ENCODE data around the gene CEP72. TPM values are rescaled to one million over a fixed set of nuclear protein-coding genes. Genes with fewer than 3 reads are reported as not detected.
A peak's percentile ranks its signal among the peaks of the same experiment; 100 is the strongest.

The CEP72 gene
- 55.7 and 58.5 TPM in 2 replicates for total RNA-seq (2013; cell fraction: nucleolus; rRNA removed)
- total RNA-seq (2014; rRNA removed), result 7.2 and 7.7 TPM in 2 replicates
- total RNA-seq (2014; rRNA removed; fragmentation: Illumina TruSeq; extraction: Trizol), result 5.5 and 5.9 TPM in 2 replicates
- total RNA-seq (2021), result 13.5 and 13.7 TPM in 2 replicates
- polyA plus RNA-seq (2011; ENCODE audit: low read depth), result 1.7 TPM
- polyA plus RNA-seq (2011; rRNA removed), result 6.8 and 9.7 TPM in 2 replicates
- 8.9 and 10.4 TPM in 2 replicates for polyA plus RNA-seq (2011; cell fraction: cytosol; rRNA removed)
- 25.7 and 31.2 TPM in 2 replicates for polyA plus RNA-seq (2011; cell fraction: nucleus; rRNA removed)
- 4.5 and 5.8 TPM in 2 replicates for polyA plus RNA-seq (2012)
- polyA plus RNA-seq (2014; fragmentation: Illumina TruSeq; extraction: Trizol), result 1.8 and 4.0 TPM in 2 replicates
- under 1 TPM; 0.35 to 0.99 TPM for polyA plus RNA-seq (2014; fragmentation: Nextera tagmentation; extraction: Ambion mirVana)
- 8.3 and 9.3 TPM in 2 replicates for polyA plus RNA-seq (2014; rRNA removed)
- 1 to 10 TPM; 8.9 to 9.9 TPM for polyA plus RNA-seq (2016; fragmentation: Nextera tagmentation; extraction: Ambion mirVana)
- polyA minus RNA-seq (2011; rRNA and poly(A)+ RNA removed), result 13.0 and 23.2 TPM in 2 replicates
- polyA minus RNA-seq (2011; cell fraction: cytosol; rRNA and poly(A)+ RNA removed), result 6.0 and 7.4 TPM in 2 replicates
- 15.7 and 27.2 TPM in 2 replicates for polyA minus RNA-seq (2011; cell fraction: nucleus; rRNA and poly(A)+ RNA removed)
- percentile 62 among the genes with signal in this experiment for Bru-seq, nascent RNA
- BruChase-seq, experiment 1, labeled RNA remaining after a 6-hour chase, result percentile 66 among the genes with signal in this experiment
- BruChase-seq, experiment 2, labeled RNA remaining after a 2-hour chase, result percentile 66 among the genes with signal in this experiment
- long read RNA-seq, experiment 1, transcript CEP72-201 (12 exons, 2,434 nt), result major isoform, 10 of 16 reads
- long read RNA-seq, experiment 1, partial matches to known transcripts, result 3 of 16 reads
- long read RNA-seq, experiment 1, other reads (novel, unspliced or antisense), result 3 of 16 reads
- long read RNA-seq, experiment 2, transcript CEP72-201 (12 exons, 2,434 nt), result major isoform, 36 of 48 reads
- long read RNA-seq, experiment 2, partial matches to known transcripts, result 6 of 48 reads
- long read RNA-seq, experiment 2, other reads (novel, unspliced or antisense), result 5 of 48 reads

GRCh38 chr5:611731-612486 is at the start of gene CEP72:
Gene CEP72, plus strand, starts transcription at chr5:612340. Its CDS starts 22 bp downstream, at chr5:612362.
- no peaks in the 10 kb centered on the region for H3K36me3 ChIP-seq (ENCODE audit: control insufficient read depth in 2 of 2, insufficient read depth in 2 of 2, low read length in 1 of 2)
- H3K4me2 ChIP-seq (ENCODE audit: control insufficient read depth, insufficient read depth), result peak within 1 kb of the TSS; percentile 82
- peak within 1 kb of the TSS; percentile 61 for H3K27ac ChIP-seq (ENCODE audit: control insufficient read depth, insufficient read depth)
- no TSS peak for BruUV-seq (replicated peaks)
- no peaks in the 10 kb centered on the region for H4K20me1 ChIP-seq (ENCODE audit: control insufficient read depth, insufficient read depth)
- ATAC-seq, result peak; percentile 95
- RAD21 ChIA-PET (ENCODE audit: unreplicated experiment), result interaction anchor here (0.7 kb wide), 1 partner anchor 295 kb away, joined by 3 read pairs; no protein-coding TSS in a partner anchor
- no peaks in the 10 kb centered on the region; the same call in 2 of the 3 replicates for H3K9me3 ChIP-seq (replicated peaks; ENCODE audit: control insufficient read depth, insufficient read depth, low read length)
- H3K9ac ChIP-seq (ENCODE audit: control insufficient read depth, insufficient read depth, low read length), result peak within 1 kb of the TSS; percentile 66
- H3K4me3 ChIP-seq, result peak within 1 kb of the TSS; percentile 83
- in situ Hi-C loops (cut with MboI) (no loop called here), intact Hi-C loops (cut with micrococcal nuclease; ENCODE audit: unreplicated experiment) (loop anchor here (10.0 kb wide), 1 partner anchor 137 kb away; no protein-coding TSS in a partner anchor)
- SMC1A ChIA-PET (ENCODE audit: uncharacterized antibody, unreplicated experiment), result interaction anchor here (1.3 kb wide), 1 partner anchor 67 kb away, joined by 3 read pairs; no protein-coding TSS in a partner anchor
- CTCF ChIA-PET, result interaction anchor here (0.6 kb wide), 1 partner anchor 118 kb away, joined by 3 read pairs; no protein-coding TSS in a partner anchor
- FAIRE-seq, result no peak
- POLR2A ChIA-PET, result interaction anchor here (1.3 kb wide), 1 partner anchor 9 kb away, joined by 3 read pairs; no protein-coding TSS in a partner anchor
- 3% methylated on average over 34 of the region's 72 CpGs for WGBS (ENCODE audit: insufficient coverage, insufficient replicate concordance, low lambda C conversion rate, missing lambda C conversion rate)
- H3K79me2 ChIP-seq (ENCODE audit: control insufficient read depth, insufficient read depth, low read length), result peaks cover 24% of the 10 kb centered on the region
- peaks cover 16% of the 10 kb centered on the region for H3K4me1 ChIP-seq (ENCODE audit: control insufficient read depth, insufficient read depth, low read length)
- peak; percentile 40 for DNase-seq (ENCODE audit: low read depth, low spot score)
- no peaks in the 10 kb centered on the region; a peak in 1 of 4 replicates for H3K27me3 ChIP-seq (replicated peaks in 1 of 2; ENCODE audit: control insufficient read depth in 2 of 2, insufficient read depth in 2 of 2, low read length in 1 of 2)
- H2AFZ ChIP-seq (ENCODE audit: control insufficient read depth, low read depth, low read length), result peak within 1 kb of the TSS; percentile 71
- TF ChIP-seq MYB (IDR thresholded peaks at IDR 0.05; ENCODE audit: borderline replicate concordance, low read depth, low read length) (no peak), ZBED1 (IDR thresholded peaks at IDR 0.05; ENCODE audit: borderline replicate concordance) (no peak), IKZF2 (IDR thresholded peaks at IDR 0.05) (no peak), POU2F2 (IDR thresholded peaks at IDR 0.05; ENCODE audit: borderline replicate concordance, low read depth, low read length) (no peak), CREM (IDR thresholded peaks at IDR 0.05; ENCODE audit: low read depth) (no peak), PBX3 (IDR thresholded peaks at IDR 0.05; ENCODE audit: insufficient replicate concordance, low read depth, low read length) (no peak), NR2C2 (IDR thresholded peaks at IDR 0.05; ENCODE audit: borderline replicate concordance, control insufficient read depth, insufficient read length, low read depth) (no peak)
- TF ChIP-seq, protein P1, sequence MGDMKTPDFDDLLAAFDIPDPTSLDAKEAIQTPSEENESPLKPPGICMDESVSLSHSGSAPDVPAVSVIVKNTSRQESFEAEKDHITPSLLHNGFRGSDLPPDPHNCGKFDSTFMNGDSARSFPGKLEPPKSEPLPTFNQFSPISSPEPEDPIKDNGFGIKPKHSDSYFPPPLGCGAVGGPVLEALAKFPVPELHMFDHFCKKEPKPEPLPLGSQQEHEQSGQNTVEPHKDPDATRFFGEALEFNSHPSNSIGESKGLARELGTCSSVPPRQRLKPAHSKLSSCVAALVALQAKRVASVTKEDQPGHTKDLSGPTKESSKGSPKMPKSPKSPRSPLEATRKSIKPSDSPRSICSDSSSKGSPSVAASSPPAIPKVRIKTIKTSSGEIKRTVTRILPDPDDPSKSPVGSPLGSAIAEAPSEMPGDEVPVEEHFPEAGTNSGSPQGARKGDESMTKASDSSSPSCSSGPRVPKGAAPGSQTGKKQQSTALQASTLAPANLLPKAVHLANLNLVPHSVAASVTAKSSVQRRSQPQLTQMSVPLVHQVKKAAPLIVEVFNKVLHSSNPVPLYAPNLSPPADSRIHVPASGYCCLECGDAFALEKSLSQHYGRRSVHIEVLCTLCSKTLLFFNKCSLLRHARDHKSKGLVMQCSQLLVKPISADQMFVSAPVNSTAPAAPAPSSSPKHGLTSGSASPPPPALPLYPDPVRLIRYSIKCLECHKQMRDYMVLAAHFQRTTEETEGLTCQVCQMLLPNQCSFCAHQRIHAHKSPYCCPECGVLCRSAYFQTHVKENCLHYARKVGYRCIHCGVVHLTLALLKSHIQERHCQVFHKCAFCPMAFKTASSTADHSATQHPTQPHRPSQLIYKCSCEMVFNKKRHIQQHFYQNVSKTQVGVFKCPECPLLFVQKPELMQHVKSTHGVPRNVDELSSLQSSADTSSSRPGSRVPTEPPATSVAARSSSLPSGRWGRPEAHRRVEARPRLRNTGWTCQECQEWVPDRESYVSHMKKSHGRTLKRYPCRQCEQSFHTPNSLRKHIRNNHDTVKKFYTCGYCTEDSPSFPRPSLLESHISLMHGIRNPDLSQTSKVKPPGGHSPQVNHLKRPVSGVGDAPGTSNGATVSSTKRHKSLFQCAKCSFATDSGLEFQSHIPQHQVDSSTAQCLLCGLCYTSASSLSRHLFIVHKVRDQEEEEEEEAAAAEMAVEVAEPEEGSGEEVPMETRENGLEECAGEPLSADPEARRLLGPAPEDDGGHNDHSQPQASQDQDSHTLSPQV (IDR thresholded peaks at IDR 0.05), result no peak
- TF ChIP-seq, protein P2, sequence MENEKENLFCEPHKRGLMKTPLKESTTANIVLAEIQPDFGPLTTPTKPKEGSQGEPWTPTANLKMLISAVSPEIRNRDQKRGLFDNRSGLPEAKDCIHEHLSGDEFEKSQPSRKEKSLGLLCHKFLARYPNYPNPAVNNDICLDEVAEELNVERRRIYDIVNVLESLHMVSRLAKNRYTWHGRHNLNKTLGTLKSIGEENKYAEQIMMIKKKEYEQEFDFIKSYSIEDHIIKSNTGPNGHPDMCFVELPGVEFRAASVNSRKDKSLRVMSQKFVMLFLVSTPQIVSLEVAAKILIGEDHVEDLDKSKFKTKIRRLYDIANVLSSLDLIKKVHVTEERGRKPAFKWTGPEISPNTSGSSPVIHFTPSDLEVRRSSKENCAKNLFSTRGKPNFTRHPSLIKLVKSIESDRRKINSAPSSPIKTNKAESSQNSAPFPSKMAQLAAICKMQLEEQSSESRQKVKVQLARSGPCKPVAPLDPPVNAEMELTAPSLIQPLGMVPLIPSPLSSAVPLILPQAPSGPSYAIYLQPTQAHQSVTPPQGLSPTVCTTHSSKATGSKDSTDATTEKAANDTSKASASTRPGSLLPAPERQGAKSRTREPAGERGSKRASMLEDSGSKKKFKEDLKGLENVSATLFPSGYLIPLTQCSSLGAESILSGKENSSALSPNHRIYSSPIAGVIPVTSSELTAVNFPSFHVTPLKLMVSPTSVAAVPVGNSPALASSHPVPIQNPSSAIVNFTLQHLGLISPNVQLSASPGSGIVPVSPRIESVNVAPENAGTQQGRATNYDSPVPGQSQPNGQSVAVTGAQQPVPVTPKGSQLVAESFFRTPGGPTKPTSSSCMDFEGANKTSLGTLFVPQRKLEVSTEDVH (IDR thresholded peaks at IDR 0.05; ENCODE audit: low read depth, partially characterized antibody), result no peak

All from GM12878 (cell line).